ENCODE data around the gene HEPACAM. TPM values are rescaled to one million over a fixed set of nuclear protein-coding genes. Genes with fewer than 3 reads are reported as not detected.

The HEPACAM gene
- total and polyA plus RNA-seq, 2 donors (not counting 3 experiments of a cell fraction or from before 2014, with no cell fraction given): not detected

DNA sequence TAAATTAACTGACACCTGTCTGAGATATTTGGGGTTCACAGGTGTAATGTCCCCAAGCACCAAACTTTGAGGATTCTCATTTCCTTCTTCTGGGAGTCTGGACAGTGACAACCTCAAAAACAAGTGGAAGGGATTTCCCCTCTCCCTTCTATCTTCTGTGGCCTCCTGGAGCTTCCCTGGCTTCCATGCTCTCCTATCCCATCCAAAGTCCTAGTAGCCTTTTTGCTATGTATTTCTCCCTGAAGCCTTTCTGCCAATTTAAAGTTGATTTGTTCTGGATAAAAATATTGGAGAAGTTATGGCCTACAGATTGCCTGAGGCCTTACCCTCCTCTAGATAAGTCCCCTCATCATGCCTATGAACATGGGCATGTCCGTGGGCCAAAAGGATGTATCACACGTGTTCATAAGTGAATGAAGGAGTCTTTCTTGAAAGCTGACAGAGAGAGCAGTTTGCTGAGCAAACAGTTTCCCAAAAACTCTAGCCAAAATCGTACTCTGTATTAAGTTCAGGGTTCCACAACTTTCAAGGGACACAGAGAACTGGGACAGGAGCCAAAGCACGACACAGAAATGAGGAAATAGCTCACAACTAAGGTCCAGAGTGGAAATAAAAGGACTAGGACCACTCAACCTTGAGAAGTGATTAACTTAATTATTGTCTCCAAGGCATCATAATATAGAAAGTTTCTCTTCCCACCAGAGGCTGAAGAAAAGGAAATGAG, 6.7 kb downstream of the HEPACAM start:
- Histone ChIP-seq H3K9me3 (replicated peaks; ENCODE audit: control insufficient read depth, insufficient read depth, low read length) (no peaks in the 10 kb centered on the region), H3K4me1 (ENCODE audit: control insufficient read depth, extremely low read depth, insufficient read depth, low read length) (no peaks in the 10 kb centered on the region), H3K36me3 (ENCODE audit: control insufficient read depth in 2 of 2, extremely low read depth in 1 of 2, insufficient read depth in 2 of 2, low read length in 2 of 2) (no peaks in the 10 kb centered on the region), H3K4me2 (ENCODE audit: insufficient read depth, low read length) (no peak overlapping the region), H4K20me1 (replicated peaks; ENCODE audit: control insufficient read depth, extremely low read depth, insufficient read depth, low read length) (no peaks in the 10 kb centered on the region), H3K9me1 (replicated peaks; ENCODE audit: control insufficient read depth, extremely low read depth, insufficient read depth, low read length) (no peaks in the 10 kb centered on the region), H3K4me3 (replicated peaks in 1 of 3; ENCODE audit: insufficient read depth in 1 of 3, low read depth in 1 of 3, low read length in 3 of 3) (no peak overlapping the region), H3K27ac (ENCODE audit: insufficient read depth, low read depth, low read length) (no peak overlapping the region), H3K9ac (replicated peaks; ENCODE audit: extremely low read depth, insufficient read depth, low read length) (no peak overlapping the region), H2AFZ (ENCODE audit: low read depth, low read length) (no peak overlapping the region), H3K79me2 (ENCODE audit: control insufficient read depth, insufficient read depth, low read length) (no peaks in the 10 kb centered on the region), H3K27me3 (ENCODE audit: control insufficient read depth in 2 of 2, insufficient read depth in 2 of 2, low read length in 2 of 2) (no peaks in the 10 kb centered on the region)
- CTCF ChIA-PET: no interaction called here
- POLR2A ChIA-PET: no interaction called here
- intact Hi-C loops (cut with micrococcal nuclease) (no loop called here), dilution Hi-C loops (cut with MboI; ENCODE audit: extremely low pct_ligation_motif_present, low sequenced_read_pairs) (no loop called here)
- DNase-seq (ENCODE audit: low read depth, low spot score) (no peak), FAIRE-seq (no peak)
- BruUV-seq (replicated peaks): no TSS peak
- TF ChIP-seq JUN (IDR thresholded peaks at IDR 0.05; ENCODE audit: borderline replicate concordance, insufficient read depth, insufficient read length, low read depth) (no peak), GATA2 (IDR thresholded peaks at IDR 0.05; ENCODE audit: insufficient read depth, insufficient read length, low read depth, low read length) (no peak), POLR2A (IDR thresholded peaks at IDR 0.05; ENCODE audit: low read depth, low read length) (no peak)

DNA sequence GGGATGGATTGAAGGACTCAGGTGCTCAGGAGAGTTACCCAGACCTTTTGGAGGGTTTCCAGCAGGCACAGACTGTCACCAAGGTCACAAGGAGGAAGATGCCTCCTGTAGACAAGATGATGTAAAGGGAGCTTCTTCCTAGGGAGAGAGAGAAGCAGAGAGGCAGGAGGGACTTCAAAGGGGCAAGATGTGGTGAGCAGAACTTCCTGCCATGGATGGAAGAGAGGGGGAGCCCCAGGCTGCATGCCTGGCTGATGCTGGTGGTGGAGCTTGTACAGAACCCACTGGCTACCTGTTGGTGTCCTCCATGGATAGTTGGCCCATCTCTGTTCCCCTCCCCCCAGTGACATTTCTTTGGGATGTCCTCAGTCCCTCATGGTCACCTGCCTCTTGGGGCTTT, 12.6 kb downstream of the HEPACAM start:
- no peak for TF ChIP-seq FOS (IDR thresholded peaks at IDR 0.05; ENCODE audit: borderline replicate concordance, insufficient read depth, low read length)
- TF ChIP-seq, protein P1, sequence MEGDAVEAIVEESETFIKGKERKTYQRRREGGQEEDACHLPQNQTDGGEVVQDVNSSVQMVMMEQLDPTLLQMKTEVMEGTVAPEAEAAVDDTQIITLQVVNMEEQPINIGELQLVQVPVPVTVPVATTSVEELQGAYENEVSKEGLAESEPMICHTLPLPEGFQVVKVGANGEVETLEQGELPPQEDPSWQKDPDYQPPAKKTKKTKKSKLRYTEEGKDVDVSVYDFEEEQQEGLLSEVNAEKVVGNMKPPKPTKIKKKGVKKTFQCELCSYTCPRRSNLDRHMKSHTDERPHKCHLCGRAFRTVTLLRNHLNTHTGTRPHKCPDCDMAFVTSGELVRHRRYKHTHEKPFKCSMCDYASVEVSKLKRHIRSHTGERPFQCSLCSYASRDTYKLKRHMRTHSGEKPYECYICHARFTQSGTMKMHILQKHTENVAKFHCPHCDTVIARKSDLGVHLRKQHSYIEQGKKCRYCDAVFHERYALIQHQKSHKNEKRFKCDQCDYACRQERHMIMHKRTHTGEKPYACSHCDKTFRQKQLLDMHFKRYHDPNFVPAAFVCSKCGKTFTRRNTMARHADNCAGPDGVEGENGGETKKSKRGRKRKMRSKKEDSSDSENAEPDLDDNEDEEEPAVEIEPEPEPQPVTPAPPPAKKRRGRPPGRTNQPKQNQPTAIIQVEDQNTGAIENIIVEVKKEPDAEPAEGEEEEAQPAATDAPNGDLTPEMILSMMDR (IDR thresholded peaks at IDR 0.05; ENCODE audit: extremely low read depth in 1 of 2, insufficient read depth in 1 of 2, low read depth in 1 of 2, low read length in 2 of 2): no peak
- TF ChIP-seq JUN (IDR thresholded peaks at IDR 0.05; ENCODE audit: borderline replicate concordance, insufficient read depth, insufficient read length, low read depth): no peak
- no peak for TF ChIP-seq MYC (IDR thresholded peaks at IDR 0.05; ENCODE audit: low read depth, low read length)
- TF ChIP-seq POLR2AphosphoS5 (IDR thresholded peaks at IDR 0.05; ENCODE audit: insufficient read depth, low read depth, low read length): no peak
- TF ChIP-seq EZH2 (IDR thresholded peaks at IDR 0.05; ENCODE audit: borderline replicate concordance, low read depth, low read length, severe bottlenecking): no peak
- TF ChIP-seq POLR2A (IDR thresholded peaks at IDR 0.05; ENCODE audit: low read depth, low read length): no peak
- TF ChIP-seq GATA2 (IDR thresholded peaks at IDR 0.05; ENCODE audit: insufficient read depth, insufficient read length, low read depth, low read length): no peak
- TF ChIP-seq, protein P2, sequence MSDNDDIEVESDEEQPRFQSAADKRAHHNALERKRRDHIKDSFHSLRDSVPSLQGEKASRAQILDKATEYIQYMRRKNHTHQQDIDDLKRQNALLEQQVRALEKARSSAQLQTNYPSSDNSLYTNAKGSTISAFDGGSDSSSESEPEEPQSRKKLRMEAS (IDR thresholded peaks at IDR 0.05; ENCODE audit: insufficient read depth, insufficient read length): no peak
- no TSS peak for BruUV-seq (replicated peaks)
- no peak for DNase-seq (ENCODE audit: low read depth, low spot score)
- dilution Hi-C loops (cut with MboI; ENCODE audit: extremely low pct_ligation_motif_present, low sequenced_read_pairs) (no loop called here), intact Hi-C loops (cut with micrococcal nuclease) (no loop called here)
- CTCF ChIA-PET: interaction anchor here (1.2 kb wide), 1 partner anchor 21 kb away, joined by 3 read pairs; no protein-coding TSS in a partner anchor
- no peak for FAIRE-seq
- H3K4me1 ChIP-seq (ENCODE audit: control insufficient read depth, extremely low read depth, insufficient read depth, low read length): peaks cover 5% of the 10 kb centered on the region
- no peak overlapping the region for H3K9ac ChIP-seq (replicated peaks; ENCODE audit: extremely low read depth, insufficient read depth, low read length)
- no peak overlapping the region for H3K4me3 ChIP-seq (replicated peaks in 1 of 3; ENCODE audit: insufficient read depth in 1 of 3, low read depth in 1 of 3, low read length in 3 of 3)
- H3K27me3 ChIP-seq (ENCODE audit: control insufficient read depth in 2 of 2, insufficient read depth in 2 of 2, low read length in 2 of 2): no peaks in the 10 kb centered on the region
- H3K79me2 ChIP-seq (ENCODE audit: control insufficient read depth, insufficient read depth, low read length): no peaks in the 10 kb centered on the region
- POLR2A ChIA-PET: no interaction called here
- H4K20me1 ChIP-seq (replicated peaks; ENCODE audit: control insufficient read depth, extremely low read depth, insufficient read depth, low read length): no peaks in the 10 kb centered on the region
- H3K9me1 ChIP-seq (replicated peaks; ENCODE audit: control insufficient read depth, extremely low read depth, insufficient read depth, low read length): no peaks in the 10 kb centered on the region
- H2AFZ ChIP-seq (ENCODE audit: low read depth, low read length): no peak overlapping the region
- no peaks in the 10 kb centered on the region for H3K9me3 ChIP-seq (replicated peaks; ENCODE audit: control insufficient read depth, insufficient read depth, low read length)
- H3K4me2 ChIP-seq (ENCODE audit: insufficient read depth, low read length): no peak overlapping the region
- no peaks in the 10 kb centered on the region for H3K36me3 ChIP-seq (ENCODE audit: control insufficient read depth in 2 of 2, extremely low read depth in 1 of 2, insufficient read depth in 2 of 2, low read length in 2 of 2)
- no peak overlapping the region for H3K27ac ChIP-seq (ENCODE audit: insufficient read depth, low read depth, low read length)

Measured in endothelial cell of umbilical vein (primary cell).